NOMO-1 treated with DMSO at 0.1 percent for 48 hours (cell line): ENCODE measurements around the gene EXPH5.

Source experiments
- DNase-seq: peaks from one replicate; lab custom pipeline; 2025; ENCODE audit not compliant: unreplicated experiment; lab: John Stamatoyannopoulos, UW

The EXPH5 gene

DNA sequence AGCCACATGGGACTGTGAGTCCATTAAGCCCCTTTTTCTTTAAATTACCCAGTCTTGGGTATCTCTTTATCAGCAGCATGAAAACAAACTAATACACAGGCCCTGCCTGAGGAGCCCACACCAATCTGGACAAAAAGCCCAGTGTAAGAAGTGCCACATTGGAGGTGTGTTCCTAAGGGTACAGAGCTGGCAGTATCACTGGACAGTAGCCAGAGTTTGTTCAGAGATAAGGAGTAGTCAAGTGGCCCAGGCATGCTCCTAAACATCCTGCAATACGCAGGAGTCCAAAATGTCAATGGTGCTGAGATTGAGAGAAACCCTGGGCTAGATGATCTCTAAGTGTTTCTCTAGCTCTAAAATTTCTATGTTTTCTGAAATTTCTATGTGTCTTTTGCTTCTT lies 68.4 kb downstream of the EXPH5 start:
- DNase-seq, result no peak

DNA sequence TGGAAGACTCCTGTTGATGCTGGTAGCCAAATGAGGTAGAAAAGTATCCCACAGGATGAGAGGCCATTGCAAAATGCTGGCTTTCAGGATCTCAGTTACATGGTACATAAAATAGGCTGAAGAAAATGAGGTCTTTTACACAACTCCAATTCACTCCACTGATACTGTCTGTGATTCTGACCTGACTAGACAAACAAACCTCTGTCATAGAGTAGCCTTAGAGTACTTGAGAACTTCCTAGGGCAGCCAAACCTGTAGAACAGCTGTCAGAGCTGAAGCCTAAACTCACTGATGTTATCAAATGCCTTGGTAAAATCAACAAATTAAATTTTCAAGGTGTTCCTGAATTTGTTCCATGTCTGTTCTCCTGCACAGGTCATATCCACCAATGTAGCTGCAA lies 69.1 kb downstream of the EXPH5 start:
- no peak for DNase-seq

DNA sequence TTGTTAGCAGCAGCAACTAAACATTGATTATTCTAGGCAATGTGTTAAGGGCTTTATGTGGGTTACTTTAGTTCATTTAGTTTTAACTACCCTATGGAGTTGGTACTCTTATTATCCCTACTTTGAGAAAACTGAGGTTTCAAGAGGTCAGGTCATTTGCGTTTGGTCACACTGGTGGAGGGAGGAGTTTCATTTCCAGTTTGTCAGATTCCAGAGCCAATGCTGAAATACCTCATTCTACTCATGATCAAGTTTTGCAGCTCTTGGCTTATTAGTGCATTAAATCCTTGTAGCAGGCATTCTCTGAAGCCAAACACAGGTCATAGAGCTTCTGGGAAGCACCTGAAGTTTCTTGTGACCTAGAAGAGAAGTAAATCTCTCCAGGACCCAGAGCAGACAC lies 71.2 kb downstream of the EXPH5 start:
- no peak for DNase-seq

DNA sequence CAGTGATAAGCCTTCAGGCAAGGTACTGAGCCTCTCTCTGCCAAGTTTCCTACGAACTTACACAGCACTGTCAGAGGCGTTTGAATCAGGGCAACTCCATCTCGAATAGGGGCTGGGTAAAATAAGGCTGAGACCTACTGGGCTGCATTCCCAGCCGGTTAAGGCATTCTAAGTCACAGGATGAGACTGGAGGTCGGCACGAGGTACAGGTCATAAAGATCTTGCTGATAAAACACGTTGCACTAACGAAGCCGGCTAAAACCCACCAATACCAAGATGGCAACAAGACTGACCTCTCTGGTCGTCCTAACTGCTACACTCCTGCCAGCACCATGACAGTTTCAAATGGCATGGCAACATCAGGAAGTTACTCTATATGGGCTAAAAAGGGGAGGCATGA lies 75.0 kb downstream of the EXPH5 start:
- DNase-seq, result no peak

DNA sequence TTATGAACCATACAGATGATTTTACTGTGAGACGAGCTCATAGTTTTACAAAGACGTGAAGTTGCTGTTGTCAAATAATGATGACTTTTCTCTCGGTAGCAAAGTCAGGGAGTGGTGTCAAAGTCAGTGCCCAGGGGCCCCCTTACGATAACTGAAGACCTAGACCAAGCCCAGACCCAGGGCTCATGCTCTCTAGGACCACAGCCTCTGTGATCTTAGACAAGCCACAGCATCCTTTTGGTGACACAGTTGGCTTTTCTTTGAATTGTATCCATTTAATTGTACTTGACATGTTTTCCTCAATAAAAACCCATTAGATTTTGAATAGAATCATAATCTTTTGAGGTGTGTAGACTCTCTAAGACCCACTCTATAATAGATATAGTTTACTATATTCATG lies 77.4 kb downstream of the EXPH5 start:
- DNase-seq, result no peak

DNA sequence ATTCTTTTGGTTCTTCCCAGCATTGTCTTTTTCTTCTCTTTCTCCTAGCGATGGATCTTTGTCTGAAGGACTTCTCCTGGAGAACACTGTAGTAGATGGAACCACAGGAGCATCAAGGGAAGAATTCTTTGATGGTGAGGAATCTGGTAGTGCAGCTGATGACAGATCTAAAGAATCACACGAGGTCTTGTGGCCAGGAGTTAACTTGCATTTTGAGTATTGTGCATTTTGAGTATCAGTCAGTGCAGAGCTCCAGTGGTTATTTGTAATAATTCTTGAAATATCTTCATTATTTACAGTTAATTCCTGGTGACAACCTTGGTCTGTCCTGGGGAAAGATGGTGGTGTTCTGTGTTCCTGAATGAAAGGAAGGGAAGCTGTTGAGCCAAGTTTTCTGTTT lies 80.9 kb downstream of the EXPH5 start:
- no peak for DNase-seq

DNA sequence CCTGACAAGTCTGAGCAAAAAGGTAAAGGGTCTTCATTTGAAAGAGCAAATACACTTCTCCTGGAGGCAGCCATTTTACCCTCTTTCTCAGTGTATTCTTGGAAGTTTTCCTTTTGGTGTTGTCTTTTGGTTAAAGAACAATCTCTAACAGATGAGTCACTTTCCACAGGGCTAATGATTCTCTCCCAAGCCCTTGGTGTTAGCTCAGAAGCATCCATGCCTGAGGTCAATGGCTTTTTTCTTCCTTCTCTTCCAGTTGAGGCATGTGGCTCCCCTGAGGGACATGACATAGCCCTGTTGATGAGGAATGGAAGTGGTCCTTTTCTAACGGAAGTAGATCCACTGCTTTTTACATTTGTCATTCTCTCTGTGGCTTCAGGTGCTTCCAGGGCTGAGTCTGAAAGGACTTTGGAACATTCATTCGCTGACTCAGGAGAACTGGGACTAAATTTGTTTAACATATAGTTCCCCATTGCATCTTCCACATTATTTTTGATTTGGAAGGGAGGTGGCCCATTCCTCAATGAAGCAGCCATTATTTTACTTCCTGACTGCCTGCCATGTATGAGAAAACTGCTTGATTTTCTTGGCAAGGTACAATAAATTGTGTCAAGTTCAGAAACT lies 81.6 kb downstream of the EXPH5 start:
- DNase-seq, result no peak

DNA sequence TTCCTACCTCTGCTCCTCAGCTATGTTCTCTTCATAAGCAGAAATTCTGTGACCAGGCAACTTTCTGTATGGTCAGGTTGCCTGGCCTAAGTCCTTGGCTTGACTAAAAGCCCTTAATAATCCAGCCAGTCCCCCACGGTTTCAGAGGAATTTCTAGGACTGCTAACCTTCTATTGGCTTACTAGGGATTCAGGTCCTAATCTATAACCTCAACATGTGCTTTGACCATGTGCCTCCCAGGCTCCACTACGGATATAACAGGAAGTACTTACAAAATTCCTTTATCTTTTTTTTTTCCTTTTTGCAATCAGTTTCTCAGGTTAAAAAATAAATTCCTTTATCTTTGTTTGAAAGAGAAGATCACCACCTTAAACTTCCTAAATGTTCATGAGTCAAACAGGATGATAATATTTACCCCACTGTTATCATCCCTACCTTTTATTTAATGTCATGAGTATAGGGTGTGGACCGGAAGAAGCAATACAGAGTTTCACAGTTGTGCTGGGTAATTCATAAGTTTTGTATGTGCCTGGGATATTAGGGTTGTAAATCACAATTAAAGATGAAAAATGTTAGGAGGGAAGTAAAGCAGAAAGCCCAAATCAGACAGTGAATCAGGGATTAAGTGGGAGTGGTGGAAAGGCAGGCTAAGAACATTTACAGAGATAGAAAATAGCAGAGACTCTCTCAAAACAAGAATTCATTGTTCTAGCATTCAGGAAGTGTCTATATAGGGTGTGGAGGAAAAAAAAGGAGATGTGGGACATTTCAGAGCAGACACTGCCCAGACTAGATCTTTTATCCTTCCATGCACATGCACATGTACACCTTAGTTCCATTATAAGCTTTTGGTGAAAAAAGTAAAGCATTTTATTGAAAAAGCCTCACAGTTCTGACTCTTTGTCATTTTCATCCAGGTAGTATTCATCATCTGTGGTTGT lies 84.6 kb downstream of the EXPH5 start:
- DNase-seq, result no peak

DNA sequence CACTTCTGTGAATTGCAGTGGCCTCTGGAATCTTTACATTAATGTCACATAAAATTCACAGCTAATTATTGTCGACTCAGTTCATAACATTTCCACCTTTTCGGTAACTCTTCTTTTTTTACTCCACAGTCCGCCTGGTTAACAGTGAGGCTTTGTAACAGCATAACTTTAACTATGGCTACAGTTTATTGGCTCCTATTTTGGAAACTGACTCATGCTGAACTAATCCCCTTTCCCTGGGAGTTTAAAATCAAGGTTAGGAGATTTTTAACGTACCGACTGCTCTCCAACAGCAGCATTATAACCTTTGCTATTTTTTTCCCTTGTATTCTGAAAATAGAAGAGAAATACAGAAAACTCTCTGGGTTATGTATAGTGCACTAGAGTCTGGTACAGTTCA lies 92.2 kb downstream of the EXPH5 start:
- DNase-seq, result no peak

DNA sequence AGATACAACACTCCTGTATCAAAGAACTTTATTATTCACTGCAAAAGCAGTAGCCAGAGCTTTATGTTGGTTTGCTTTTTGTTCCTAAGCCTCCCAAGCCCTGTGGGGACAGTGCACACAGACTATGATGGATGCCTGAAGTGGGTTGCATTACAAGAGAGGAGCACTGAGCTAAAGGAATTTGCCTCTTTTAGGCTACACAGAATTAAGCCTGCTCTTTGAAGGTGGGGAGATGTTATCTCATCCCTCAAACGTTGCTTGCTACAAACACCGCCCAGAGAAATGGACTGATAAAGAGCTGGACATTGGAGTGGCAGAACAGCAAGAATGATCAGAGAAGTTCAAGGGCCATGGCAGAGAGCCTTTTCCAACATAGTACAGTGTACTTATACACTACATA lies 92.8 kb downstream of the EXPH5 start:
- DNase-seq, result no peak

DNA sequence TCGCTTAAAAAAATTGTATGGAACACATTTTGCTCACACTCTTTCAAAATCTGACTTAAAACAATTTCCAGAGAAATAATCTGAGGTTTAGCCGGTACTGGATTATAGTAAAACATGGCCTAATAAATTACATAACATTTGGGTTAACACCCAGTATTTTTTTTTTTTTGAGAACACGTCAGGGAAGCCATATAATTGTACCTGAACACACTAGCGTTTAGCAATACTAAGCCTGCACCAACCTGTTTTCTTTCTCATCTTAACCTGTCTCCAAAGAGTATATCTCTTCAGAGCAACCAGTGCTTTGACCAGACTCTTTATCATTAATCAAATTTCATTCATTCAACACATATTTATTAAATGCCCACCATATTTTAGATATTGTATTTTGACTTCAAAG lies 93.4 kb downstream of the EXPH5 start:
- no peak for DNase-seq

DNA sequence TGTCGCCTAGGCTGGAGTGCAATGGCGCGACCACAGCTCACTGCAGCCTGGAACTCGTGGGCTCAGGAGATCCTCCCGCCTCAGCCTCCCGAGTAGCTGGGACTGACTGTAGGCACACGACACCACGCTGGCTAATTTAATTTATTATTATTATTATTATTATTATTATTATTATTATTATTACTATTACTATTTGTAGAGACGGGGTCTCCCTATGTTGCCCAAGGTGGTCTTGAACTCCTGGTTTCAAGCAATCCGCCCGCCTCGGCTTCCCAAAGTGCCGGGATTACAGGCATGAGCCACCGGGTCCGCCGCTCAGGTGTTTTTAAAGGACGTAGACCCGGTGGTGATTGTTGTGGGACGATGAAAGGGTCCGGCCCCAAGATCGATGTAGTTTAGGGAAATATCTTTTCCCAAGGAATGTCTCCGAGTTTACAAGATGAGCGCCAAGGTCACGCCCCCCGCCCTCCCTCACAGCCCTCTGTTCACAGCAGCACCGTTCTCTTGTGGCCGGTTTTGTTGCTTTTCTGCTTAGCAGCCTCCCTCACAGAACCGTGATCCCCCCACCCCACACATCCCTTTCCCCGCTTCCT lies 94.7 kb downstream of the EXPH5 start:
- DNase-seq, result no peak

DNA sequence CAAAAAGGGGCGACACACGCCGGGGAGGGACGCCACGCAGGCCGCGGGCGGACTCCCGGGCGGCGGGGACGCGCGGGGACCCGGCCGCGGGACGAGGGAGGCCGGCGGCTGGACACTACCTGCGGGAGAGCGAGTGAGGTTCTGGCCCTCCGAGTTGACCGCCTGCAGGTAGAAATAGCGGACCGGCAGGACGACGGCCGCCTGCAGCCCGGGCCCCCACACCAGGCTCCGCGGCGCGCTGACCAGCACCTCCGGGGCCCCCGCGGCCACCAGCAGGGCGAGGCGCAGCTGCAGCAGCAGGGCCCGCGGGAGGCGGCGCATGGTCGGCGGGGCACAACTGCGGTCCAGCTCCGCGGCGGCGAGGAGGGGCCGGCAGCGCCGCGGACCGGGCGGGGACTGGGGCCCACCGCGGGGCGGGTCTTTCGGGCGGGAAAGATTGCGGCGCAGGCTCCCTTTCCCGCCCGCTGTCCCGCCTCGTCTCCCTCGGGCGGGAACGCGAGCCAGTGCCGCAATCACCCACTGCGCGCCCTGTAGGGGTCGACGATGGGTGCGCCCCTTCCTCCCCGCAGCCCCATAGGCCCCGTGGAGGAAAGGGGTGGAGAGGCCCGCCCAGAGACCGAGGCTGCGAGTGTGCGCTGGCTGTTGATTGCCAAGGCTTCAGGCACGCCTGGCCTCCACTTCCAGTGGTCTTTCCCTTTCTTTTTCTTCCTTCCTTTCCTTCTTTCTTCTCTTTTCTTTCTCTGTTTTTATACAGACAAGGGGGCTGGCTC lies 95.3 kb downstream of the EXPH5 start, which contains the start of gene POGLUT3:
POGLUT3 (minus strand) TSS at position 339 of the 770 bp plus-strand sequence; CDS start at position 321, 18 bp downstream.
- peak; percentile 32 for DNase-seq

DNA sequence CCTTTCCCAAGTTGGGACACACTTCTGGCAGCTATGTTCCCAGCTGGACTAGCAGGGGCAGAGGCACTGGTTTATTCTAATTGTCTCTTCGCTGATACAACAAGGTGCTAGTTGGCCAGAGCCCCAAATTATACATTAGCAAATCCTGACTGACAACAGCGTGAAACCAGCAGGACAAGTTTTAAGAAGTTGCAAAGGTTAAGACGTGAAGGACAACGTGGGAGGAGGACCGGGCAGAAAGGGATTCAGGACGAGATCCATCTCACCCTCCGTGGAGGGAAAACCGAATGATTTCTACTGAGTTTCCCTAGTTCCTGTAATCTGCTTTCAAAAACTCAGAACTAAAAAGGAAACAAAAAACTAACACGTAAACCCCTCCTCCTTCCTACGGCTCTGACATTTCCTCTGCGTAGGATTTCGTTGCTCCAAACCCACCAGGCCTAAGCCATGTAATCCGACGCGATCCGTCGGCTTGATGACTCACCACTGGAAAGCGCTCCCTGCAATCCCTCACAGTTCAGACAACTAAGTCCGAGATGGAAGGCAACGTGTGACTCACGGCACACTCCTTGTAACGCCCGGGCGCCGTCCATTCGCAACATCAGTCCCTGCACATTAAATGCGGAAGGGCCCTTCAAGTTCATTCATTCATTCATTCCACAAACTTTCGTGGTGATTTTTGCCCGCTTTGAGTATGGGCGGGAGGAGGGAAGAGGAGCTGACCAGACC lies 96.1 kb downstream of the EXPH5 start:
- peak; percentile 88 for DNase-seq

DNA sequence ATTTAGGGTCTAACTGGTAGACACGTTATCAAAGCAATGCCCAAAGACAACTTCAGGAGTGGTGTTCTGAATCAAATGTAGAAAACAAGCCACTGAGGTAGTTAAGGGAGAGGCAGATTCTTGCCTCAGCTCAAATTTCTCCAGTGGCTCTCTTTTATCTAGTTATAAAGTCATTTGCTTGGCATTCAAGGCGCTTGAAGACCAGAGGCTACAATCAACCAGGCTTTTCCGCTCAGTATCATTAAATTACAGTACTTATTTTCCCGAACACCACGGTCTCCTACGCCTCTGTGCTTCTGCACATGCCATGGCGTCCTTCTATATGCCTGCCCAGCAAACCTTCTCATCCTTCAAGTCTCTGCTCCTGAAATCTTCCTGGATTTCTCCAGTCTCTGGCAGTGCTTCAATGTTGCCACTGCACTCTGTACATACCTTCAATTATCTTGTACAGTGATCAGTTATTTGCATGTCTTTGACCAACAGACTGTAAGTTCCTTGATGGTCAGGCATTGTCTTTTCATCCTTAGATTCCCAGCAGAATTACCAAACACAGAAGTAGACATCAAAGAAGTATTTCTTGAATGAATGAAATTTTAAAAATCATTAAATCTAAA lies 96.8 kb downstream of the EXPH5 start:
- no peak for DNase-seq

DNA sequence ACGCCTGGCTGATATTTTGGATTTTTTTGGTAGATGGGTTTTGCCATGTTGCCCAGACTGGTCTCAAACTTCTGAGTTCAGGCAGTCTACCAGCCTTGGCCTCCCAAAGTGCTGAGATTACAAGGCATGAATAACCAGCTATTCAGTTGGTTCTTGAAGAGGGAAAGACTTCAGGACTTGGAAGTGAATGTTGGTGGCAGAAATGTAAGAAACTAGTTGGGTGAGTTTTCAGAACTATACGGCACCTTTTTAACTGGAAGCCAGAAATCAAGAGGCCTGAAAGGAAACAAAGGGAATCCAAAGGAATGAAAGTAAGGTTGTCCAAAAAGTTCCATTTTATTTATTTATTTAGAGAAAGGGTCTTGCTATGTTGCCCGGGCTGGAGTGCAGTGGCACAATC lies 98.2 kb downstream of the EXPH5 start:
- DNase-seq, result no peak

DNA sequence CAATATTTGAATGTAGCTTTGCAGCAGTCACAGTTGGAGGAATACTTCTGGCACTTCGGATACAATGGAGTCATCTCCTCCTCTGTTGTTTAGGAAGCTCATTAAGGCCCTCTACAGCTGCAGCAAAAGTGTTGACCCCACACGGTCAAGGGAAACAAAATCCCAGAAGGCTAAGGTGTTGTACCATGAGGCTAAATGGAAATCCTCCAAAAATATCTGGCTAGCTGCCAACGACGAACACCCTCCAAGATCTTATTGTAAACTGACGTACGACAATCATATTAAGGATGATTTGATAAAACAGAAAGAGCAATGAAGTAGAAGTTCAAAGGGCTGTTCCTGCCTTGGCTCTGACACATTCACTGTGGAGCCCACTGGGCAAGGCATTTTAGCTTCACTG lies 99.4 kb downstream of the EXPH5 start:
- no peak for DNase-seq

DNA sequence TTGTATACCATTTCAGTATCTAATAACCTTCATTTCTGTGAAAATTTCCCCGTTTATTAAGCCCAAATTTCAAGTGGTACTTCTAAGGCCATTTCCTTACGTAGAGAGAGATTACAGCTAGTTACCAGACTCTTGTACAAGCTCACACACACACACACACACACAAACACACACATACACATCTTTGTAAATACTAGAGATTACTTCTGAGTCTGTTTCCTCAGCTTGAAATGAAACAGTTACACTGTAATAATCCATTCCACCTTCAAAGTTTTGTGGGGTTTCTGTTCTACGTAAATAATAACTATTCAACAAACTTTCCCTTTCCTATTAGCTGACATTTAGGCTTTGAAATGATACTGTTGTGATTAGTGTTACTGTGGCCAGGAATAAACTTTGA lies 101.6 kb downstream of the EXPH5 start:
- no peak for DNase-seq

DNA sequence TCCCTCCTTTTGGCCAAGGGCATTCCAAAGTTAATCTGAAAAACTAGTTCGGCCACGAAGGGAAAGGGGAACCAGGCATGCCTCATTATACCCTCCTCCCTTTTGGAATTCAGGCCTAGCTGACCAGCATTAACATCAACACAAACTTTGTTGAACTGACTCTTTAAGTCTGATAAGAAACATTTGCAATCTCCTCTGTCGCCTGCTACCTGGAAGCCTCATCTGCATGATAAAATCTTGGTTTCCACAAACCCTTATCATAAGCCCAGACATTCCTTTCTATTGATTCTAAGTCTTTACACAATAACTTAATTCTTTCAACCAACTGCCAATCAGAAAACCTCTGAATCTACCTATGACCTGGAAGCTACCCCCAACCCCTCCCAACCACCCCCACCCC lies 106.7 kb downstream of the EXPH5 start:
- DNase-seq, result no peak

DNA sequence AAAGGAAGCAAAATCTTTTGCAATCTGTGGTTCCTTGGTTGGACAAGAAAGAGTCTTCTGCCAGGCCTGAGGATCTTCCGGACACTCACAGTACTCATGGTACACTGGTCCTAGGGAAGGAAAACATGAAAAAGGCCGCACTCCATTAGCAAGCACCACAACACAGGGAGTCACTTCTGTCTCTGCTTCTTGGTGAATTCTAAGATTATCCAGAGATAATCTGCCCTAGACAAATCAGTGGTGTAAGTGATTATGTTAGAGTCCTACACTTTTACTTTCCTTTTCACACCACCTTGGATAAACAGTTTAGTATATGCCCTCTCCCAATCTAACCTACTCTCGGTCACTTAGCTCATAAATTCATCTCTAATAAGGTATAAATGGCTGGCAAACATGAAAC lies 107.2 kb downstream of the EXPH5 start:
- DNase-seq, result no peak
